Stimulated activated CD4-positive, alpha-beta T cell treated with anti-CD3 and anti-CD28 coated beads, TNF-alpha, amount 100 ng/mL, for 48 hours (primary cell): ENCODE data around the gene SIN3B.
"Not testable (repeated sequence)": the region's sequence is repeated elsewhere in the genome, so short reads cannot be mapped to it uniquely, and the experiment has no call there.

ENCODE experiments used
- DNase-seq, 3 donors: peaks; one replicate each; pipeline ENCODE4 v3.0.0-alpha.2; 2020; ENCODE audit warnings: low read depth in 3 of 3

The SIN3B gene, protein sequence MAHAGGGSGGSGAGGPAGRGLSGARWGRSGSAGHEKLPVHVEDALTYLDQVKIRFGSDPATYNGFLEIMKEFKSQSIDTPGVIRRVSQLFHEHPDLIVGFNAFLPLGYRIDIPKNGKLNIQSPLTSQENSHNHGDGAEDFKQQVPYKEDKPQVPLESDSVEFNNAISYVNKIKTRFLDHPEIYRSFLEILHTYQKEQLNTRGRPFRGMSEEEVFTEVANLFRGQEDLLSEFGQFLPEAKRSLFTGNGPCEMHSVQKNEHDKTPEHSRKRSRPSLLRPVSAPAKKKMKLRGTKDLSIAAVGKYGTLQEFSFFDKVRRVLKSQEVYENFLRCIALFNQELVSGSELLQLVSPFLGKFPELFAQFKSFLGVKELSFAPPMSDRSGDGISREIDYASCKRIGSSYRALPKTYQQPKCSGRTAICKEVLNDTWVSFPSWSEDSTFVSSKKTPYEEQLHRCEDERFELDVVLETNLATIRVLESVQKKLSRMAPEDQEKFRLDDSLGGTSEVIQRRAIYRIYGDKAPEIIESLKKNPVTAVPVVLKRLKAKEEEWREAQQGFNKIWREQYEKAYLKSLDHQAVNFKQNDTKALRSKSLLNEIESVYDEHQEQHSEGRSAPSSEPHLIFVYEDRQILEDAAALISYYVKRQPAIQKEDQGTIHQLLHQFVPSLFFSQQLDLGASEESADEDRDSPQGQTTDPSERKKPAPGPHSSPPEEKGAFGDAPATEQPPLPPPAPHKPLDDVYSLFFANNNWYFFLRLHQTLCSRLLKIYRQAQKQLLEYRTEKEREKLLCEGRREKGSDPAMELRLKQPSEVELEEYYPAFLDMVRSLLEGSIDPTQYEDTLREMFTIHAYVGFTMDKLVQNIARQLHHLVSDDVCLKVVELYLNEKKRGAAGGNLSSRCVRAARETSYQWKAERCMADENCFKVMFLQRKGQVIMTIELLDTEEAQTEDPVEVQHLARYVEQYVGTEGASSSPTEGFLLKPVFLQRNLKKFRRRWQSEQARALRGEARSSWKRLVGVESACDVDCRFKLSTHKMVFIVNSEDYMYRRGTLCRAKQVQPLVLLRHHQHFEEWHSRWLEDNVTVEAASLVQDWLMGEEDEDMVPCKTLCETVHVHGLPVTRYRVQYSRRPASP

DNA sequence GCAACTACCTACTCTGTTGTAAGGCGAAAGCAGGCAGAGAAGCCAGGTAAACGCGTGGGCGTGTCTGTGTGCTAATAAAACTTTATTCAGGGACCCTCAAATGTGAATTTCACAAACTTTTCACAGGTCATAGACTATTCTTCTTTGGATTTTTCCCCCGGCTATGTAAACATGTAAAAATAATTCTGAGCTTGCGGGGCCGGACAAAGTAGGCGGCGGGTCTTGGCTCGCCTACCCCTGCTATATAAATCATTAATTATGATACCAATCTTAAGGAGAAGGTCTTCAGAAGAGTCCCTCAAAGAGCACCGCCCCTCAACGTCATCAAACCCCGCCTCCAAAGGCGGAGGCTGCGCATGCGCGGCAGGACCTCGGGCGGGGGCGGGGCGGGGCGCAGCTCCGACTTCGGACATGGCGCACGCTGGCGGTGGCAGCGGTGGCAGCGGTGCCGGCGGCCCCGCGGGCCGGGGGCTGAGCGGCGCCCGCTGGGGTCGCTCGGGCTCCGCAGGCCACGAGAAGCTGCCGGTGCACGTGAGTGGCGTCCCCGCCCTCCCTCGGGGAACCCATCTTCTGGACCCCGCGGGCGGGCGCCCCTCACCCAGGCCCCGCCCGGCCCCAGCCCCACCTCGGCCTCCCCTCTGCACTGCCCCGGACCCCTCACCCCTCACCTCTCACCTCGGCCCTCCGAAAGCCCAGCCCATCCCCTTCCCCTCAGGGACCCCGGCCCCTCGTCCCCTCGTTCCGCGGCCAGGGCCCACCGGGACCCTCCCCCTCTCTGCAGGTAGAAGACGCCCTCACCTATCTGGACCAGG, at the start of gene SIN3B:
TSS of gene SIN3B (plus strand) at position 389 of the 812 bp plus-strand sequence. CDS start at position 412, 23 bp downstream.
- peak; percentile 73 to 81 (median 73) for DNase-seq

DNA sequence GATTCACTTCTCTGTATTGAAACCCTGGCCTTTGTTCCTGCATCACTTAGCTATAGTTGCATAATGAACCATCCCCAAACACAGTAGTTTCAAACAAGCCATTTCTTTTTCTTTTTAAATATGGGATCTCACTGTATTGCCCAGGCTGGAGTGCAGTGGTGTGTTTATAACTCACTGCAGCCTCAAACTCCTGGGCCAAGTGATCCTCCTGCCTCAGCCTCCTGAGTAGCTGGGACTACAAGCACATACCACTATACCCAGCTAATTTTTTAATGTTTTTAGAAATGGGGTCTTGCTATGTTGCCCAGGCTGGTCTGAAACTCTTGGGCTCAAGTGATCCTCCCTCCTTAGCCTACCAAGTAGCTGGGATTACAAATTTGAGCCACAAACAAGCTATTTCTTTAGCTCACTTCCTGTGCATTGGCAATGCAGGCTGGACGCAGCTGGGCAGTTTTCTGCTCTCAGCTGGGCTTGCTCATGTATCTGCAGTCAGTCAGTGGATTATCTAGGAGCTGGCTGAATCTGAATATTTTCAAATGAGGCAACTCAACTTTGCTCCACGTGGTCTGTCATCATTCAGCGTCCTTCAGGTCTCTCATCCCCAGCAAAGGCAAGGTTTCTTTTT, 49.5 kb upstream of the SIN3B start:
- DNase-seq = no peak

DNA sequence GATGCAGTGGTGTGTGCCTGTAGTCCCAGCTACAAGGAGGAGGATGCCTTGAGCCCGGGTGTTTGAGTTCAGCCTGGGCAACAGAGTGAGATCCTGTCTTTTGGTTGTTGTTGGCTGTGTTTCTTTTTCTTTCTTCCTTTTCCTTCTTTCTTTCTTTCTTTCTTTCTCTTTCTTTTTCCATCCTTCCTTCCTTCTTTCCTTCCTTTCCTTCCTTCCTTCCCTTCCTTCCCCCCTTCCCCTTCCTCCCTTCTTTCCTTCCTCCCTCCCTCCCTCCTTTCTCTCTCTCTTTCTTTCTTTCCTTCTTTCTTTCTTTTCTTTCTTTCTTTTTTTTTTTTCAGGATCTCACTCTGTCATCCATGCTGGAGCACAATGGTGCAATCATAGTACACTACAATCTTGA, 46.5 kb upstream of the SIN3B start:
- DNase-seq = no peak

DNA sequence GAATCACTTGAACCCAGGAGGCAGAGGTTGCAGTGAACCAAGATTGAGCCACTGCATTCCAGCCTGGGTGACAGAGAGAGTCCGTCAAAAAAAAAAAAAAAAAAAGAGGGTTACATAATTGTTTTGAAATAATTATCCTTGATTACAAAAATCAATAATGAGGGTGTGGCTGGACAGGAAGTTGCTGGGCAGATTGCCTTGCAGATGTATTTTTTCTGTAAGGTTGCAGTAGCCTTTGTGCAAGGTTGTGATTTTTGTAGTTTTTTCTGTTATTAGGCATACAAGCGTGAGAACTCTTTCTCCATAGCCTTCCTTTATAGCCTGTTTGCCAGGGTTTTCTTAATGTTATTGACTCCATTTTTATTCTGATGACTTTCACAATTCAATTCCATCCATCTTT, 40.7 kb upstream of the SIN3B start:
- DNase-seq = no peak

DNA sequence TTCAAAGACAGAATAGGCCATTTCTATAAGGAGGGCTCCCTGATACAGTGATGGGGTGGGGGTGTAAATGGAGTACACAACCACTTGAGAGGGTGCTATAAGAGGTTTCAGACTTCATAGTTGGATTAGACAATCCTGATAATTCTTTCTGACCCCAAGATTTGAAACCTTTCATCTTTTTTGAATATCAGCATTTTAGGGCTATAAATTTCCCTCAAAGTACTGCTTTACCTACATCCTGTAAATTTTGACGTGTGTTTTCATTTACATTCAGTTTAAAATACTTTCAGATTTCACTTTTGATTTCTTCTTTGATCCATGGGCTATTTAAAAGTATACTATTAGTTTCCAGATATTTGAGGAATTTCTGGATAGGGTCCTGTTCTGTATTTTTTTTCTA, 40.0 kb upstream of the SIN3B start:
- DNase-seq = no peak

DNA sequence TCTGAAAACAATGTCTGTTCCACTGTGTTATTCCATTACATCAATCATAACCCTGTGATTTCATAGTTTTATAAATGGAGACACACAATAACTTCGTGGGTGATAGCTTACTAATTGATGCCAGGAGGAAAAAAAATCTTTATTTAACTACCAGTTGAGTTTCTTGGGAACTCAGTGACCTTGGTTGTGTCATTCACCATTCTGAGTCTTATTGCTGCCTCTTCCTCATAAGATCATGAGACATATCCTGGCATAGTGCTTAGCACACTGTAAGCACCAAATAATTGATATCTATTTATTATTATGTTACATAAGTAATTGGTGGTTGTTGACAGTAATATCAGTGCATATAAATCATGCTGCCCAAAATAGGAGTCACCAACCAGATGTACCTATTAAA, 39.1 kb upstream of the SIN3B start:
- no peak for DNase-seq

DNA sequence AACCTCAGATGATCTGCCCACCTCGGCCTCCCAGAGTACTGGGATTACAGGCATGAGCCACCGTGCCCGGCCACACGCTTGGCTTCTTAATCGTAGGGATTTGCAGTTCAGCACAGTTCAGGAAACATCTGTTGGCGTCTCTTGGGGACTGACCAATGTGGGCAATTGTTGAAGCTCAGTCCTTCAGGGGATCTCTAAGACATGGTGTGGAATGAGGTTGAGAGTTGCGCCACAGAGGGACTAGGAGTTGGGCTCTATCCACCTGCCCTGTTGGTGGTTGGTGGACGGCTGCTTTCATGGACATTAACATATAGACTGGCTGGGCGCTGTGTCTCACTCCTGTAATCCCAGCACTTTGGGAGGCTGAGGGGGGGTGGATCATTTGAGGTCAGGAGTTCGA, 37.3 kb upstream of the SIN3B start:
- DNase-seq = no peak

DNA sequence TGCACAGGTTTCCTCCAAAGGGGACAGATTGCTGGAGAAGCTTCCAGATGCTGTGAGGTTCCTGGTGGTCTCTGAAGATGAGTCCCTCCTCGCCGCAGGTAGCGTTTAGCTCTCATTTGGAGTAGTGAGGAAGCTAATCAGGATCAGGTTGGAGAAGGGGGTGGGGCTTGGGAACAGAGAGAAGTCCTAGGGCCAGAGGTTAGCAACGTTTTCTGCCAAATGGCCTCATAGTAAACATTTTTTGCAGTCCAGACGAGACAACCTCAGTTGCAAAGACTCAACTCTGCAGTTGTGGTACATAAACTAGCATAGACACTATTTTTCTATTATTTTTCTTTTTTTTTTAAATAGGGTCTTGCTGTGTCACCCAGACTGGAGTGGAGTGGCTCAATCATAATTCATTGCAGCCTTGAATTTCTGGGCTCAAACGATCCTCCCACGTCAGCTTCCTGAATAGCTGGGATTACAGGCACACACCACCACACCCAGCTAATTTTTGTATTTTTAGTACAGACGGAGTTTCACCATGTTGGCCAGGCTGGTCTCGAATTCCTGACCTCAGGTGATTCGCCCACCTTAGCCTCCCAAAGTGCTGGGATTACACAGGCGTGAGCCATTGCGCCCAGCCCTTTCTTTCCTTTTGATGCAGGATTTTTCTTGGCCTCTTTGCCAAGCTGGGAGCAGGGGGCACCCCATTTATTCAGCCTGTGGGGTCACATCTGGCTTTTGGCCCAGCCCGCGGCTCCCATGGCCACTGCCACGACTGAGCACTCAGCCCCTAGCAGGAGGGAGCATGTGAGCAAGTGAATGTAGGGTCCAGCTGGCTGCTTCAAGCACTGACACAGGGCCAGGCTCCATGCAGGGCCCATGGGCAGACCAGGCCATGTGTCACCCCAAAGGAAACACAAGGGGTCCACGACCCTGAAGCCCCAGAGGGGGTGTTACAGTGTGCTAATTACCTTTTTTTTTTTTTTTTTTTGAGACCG, 34.4 kb upstream of the SIN3B start:
- no peak for DNase-seq

DNA sequence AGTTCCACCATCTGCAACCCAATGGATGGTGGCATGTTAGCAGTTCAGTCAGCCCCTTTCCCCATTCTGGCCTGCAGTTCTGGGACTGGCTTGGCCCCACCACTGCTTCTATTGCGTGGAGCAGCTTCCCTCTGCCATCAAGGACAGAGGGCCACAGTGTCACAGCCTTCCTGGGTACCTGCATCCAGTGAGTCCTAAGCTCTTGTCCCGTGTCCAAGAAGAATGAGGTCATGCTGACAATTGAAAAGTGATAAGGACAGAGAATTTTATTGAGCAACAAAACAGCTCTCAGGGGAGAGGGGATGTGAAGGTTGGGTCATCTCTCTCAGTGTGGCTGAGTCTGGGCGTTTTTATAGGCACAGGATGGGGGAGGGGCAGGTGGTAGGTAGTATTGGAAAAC, 33.5 kb upstream of the SIN3B start:
- no peak for DNase-seq

DNA sequence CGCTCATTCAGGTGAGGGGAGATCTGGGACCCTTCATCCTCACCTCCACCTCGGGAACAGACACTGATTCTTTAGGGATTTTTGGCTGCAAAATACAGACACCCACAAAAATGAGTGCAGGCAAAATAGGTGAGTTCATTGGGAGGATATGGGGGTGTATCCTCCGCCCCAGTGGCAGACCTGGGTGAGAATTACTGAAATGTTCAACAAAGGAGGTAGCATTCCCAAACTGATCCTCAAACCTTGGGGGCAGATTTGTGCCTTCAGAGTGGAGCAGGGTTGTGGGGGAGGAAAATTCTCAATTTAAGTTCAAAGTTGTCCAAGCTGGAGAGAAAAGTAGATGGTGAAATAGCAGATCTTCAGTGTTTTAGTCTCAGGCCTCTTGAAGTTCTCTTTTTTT, 31.3 kb upstream of the SIN3B start:
- no peak for DNase-seq

DNA sequence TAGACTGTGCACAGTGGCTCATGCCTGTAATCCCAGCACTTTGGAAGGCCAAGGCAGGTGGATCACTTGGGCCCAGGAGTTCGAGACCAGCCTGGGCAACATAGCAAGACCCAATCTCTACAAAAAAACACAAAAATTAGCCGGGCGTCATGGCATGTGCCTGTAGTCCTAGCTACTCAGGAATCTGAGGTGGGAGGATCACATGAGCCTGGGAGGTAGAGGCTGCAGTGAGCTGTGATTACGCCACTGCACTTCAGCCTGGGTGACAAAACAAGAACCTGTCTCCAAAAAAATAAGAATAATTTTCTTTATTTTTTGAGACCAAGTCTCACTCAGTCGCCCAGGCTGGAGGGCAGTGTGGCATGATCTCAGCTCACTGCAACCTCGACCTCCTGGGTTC, 30.9 kb upstream of the SIN3B start:
- DNase-seq = not testable (repeated sequence)

DNA sequence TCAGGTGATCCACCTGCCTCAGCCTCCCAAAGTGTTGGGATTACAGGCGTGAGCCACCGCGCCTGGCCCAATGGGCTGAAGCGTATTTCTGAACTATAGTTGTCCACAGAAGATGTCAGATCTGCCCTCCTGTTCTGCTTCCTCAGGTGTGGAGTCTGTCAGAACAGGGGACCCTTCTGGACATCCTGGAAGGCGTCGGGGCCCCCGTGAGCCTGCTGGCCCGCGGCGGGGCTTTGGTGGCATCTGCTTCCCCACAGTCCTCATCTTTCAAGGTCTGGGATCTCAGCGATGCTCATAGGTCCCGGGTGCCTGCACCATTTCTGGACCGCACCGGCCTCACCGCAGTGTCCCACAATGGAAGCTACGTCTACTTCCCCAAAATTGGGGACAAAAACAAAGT, 29.5 kb upstream of the SIN3B start:
- no peak for DNase-seq

DNA sequence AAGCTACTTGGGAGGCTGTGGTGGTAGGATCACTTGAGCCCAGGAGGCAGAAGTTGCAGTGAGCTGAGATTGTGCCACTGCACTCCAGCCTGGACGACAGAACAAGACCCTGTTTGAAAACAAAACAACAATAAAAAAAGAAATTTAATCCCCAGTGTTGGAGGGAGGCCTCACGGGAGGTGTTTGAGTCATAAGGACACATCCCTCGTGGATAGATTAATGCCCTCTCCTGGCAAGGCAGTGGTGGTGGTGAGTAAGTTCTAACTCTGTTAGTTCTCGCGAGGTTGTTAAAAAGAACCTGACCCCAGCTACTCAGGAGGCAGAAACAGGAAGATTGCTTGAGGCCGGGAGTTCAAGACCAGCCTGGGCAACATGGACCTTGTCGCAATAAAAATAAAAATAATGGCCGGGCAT, 27.6 kb upstream of the SIN3B start:
- no peak for DNase-seq

DNA sequence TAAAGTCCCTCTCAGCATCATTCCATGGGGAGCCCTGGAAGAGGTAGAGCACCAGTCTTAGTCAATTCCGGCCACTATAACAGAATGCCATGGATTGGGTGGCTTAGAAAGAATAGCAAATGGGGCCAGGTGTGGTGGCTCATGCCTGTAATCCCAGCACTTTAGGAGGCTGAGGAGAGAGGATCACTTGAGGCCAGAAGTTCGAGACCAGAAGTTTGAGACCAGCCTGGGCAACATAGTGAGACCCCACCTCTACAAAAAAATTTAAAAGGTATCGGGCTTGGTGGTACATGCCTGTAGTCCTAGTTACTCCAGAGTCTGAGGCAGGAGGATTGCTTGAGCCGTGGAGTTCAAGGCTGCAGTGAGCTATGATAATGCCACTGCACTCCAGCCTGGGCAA, 25.0 kb upstream of the SIN3B start:
- DNase-seq = no peak

DNA sequence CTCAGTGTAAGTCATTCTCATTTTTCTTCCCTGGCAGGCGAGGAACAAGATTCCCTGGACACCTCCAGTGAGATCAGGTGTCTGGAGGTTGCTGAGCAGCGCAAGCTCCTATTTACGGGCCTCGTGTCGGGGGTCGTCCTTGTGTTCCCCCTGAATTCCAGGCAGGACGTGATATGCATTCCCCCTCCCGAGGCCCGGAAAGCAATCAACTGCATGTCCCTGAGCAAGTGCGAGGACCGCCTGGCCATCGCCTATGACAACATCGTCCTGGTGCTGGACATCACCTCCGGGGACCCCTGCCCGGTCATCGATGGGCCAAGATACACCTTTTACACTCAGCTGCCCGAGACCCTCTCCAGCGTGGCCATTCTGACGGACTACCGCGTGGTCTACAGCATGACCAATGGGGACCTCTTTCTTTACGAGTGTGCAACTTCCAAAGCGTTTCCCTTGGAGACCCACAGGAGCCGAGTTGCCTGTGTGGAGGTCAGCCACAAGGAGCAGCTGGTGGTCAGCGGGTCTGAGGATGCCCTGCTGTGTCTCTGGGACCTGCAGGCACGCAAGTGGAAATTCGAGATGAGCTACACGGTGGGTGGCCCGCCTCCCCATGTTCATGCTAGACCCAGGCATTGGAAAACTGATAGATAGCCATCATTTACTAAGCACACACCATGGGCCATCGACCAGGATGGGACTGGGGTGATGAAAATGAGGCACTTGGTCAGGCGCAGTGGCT, 21.5 kb upstream of the SIN3B start:
- no peak for DNase-seq

DNA sequence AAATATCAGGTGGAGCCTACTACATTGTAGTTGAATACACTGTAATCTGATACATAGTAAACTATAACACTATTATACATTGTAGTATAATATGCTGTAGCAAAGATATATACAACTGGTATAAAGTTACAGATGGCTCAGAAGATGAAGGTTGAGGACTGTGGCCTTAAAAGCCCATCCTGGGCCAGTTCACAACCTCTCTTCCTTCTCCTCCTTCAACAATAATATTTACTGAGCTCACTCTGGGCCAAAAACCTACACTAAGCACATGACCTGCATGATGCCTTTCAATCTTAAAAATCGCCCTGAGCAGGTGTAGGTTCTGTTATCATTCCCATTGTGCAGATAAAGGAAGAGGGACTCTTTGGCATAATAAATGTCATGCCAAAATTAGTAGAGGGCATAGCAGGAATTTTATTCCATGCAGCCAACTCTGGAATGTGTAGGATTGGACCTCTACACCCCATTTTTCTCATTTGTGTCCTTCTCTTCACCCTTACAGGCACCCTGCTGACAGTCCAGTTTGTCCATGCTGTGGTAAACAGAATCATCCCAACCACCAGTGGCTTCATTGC, 14.6 kb upstream of the SIN3B start:
- DNase-seq = no peak

DNA sequence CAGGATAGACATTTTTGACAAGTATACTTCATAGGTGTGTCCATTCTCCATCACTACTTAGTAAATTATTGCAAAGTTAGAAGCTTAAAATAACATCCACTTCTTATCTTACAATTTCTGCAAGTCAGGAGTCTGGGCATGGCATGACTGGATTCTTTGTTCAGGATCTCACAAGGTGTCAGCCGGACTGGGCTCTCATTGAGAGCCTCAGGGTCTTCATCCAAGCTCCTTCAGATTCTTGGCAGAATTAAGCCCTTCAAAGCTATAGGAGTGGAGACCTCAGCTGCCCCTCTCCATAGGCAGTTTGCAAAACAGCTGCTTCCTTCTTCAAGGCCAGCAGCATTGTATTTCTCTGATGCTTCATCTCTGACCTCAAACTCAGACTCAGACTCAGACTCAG, 9.1 kb upstream of the SIN3B start:
- DNase-seq = no peak

DNA sequence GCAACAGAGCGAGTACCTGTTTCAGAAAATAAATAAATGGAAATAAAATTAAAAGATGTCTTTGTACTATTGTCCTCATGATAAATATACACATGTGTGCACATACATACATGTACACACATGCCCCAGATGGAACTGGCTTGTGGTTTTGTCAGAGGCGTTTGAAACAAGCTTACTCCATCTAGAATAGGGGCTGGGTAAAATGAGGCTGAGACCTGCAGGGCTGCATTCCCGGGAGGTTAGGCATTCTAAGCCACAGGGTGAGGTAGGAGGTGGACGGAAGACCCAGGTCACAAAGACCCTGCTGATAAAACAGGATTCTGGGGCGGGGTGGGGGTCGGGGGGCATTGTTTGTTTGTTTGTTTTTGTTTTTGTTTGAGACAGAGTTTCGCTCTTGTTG, 8.1 kb upstream of the SIN3B start:
- DNase-seq = no peak

DNA sequence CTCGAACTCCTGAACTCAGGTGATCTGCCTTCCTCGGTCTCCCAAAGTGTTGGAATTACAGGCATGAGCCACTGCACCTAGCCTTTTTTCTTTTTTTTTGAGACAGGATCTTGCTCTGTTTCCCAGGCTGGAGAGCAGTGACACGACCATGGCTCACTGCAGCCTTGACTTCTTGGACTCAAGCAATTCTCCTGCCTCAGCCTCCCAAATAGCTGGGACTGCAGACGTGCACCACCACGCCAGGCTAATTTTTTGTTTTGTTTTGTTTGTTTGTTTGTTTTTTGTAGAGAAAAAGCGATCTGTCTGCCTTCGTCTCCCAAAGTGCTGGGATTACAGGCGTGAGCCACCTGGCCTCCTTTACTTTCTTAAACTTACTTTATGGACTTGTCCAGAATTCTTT, 6.5 kb upstream of the SIN3B start:
- DNase-seq = no peak
